ENCODE measurements around the gene GPR55. TPM values are rescaled to one million over a fixed set of nuclear protein-coding genes. Genes with fewer than 3 reads are reported as not detected.

Gene GPR55
- total RNA-seq, 1 experiment from 2014 or later: not detected

DNA sequence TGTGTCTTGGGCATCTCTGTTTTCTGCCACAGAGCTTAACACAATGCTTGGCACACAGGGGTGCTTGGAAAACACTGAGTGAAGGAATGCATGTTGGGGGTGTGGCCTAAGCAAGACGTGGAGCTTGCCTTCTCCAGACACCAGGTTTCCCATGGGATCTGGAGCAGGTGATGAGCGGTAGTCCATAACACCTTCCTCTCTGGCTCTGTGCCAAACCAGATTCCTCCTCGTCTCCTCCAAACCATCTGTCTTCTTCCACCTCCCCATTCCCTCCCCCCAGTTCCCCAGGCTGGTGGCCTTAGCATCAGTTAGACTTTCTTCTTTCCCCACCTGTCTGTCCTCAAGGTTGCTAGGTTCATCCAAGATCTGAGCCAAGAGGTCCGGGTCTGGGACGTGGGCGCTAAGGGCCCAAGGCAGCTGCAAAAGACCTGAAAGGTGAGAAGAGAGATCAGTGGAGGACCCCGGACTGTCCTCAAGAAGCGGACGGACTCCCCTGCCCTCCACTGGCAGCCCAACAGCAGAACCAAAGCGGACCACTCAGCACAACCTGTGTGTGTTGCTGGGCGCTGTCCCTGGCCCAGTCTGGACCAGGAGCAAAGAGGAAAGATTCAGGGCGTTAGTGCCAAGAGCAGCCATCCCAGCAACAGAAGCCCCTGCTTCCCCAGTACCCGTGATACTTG, 61.5 kb downstream of the GPR55 start:
- no peak for DNase-seq (ENCODE audit: low spot score)
- in situ Hi-C loops (cut with HindIII; ENCODE audit: low sequenced_read_pairs): no loop called here

DNA sequence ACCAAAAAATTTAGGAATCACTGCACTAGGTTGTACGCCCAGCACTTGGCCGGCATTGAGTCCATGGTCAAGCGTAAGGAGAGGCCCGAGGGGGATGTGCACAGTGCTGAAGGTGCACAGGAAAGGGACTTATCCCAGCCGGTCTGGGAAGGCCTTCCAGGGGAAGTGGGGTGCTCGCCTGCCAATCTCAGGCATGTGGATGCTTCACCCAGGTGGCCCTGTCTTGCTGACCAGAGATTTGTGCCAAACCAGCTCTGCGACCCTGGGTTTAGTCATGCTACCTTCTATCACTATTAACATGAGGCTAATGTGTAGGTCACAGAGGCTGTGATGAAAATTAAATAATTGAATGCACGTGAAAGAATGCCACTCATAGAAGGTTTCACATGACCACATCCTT, 62.0 kb downstream of the GPR55 start:
- in situ Hi-C loops (cut with HindIII; ENCODE audit: low sequenced_read_pairs): no loop called here
- DNase-seq (ENCODE audit: low spot score): no peak

DNA sequence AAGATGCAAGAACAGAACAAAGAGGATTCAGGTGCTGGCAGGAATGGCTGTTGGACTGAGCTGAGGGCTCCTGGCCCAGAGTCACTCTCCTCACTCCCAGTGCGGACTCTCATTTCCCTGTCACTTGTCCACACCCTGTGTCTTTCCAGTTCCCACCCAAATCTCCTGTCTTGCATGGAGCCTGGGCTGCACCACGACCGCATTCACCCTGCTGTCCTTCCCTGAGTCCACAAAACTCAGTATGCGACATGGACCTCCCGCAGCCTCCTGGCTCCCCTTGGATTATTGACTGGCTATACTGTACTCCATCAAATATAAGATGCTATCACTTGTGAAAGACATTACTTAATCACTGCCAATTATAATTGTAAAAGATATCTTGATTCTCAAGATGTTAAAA, 62.8 kb downstream of the GPR55 start:
- DNase-seq (ENCODE audit: low spot score): no peak
- in situ Hi-C loops (cut with HindIII; ENCODE audit: low sequenced_read_pairs): no loop called here

DNA sequence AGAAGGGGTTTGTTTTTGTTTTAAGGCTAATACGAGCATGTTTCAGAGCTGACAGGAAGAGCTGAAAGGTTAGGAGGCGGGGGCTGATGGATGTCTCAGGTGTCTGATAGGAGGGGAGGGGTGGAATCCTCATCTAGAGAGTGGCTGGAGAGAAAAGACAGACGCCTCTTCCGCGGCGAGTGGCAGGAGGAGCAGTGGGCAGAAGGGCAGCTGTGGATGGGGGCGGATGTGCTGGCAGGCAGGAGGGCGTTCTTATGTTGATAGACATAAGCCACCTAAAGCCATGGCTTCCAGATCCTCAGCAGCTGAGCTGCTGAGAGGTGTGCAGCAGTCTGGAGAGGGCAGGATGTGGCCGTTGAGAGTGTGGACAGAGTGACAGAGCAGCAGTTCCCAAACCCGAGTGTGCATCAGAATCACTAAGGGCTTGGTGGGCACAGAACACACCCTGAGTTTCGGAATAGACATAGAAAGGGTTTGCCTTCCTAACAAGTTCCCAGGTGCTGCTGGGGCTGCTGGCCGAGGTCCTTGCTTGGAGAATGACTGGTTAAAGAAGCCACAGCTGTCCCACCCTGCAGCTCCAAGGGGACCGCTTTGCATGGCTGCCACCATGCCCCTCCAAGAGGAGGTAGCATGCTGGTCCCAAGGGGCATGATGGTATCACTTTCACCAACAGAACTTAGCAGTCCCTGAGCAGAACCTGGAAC, 63.3 kb downstream of the GPR55 start:
- DNase-seq (ENCODE audit: low spot score): no peak
- in situ Hi-C loops (cut with HindIII; ENCODE audit: low sequenced_read_pairs): no loop called here

Other genes starting within 250 kb of the GPR55 start
- 27.7 and 28.1 TPM in 2 replicates for gene CAB39, start 212.4 kb downstream of the GPR55 start, total RNA-seq (2014; rRNA removed; shearing (Covaris generic))
- gene ITM2C, start 60.3 kb downstream of the GPR55 start, total RNA-seq (2014; rRNA removed; shearing (Covaris generic)): 232 and 273 TPM in 2 replicates
- not detected in 2 replicates for gene SPATA3, start 70.9 kb upstream of the GPR55 start, total RNA-seq (2014; rRNA removed; shearing (Covaris generic))
- gene C2orf72, start 112.3 kb upstream of the GPR55 start, total RNA-seq (2014; rRNA removed; shearing (Covaris generic)): 9.3 and 27.9 TPM in 2 replicates
- gene PSMD1, start 131.6 kb upstream of the GPR55 start, total RNA-seq (2014; rRNA removed; shearing (Covaris generic)): 55.3 and 73.5 TPM in 2 replicates
- 4.6 and 5.4 TPM in 2 replicates for gene HTR2B, start 199.8 kb upstream of the GPR55 start, total RNA-seq (2014; rRNA removed; shearing (Covaris generic))